ENCODE results near the gene CFAP65.

CFAP65 gene

DNA sequence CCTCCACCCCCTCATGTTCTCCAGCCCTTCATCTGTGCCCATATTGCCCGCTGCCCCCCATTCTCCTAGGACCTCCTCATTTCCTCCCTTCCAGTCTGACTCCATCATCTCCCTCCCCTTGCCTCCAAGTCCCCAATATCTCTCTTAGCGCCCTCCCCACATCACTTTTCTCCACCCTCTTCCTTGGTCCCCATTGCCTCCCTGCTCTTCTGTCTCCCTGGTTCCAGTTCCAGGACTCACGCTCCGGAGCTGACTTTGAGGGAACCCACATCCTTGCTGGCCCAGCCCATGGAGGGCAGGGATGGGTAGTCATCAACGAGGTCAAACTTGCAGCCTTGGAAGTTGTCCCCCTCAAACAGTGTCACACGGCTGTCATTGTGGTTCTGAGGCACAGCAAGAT lies 50.7 kb downstream of the CFAP65 start:
- FAIRE-seq: no peak

DNA sequence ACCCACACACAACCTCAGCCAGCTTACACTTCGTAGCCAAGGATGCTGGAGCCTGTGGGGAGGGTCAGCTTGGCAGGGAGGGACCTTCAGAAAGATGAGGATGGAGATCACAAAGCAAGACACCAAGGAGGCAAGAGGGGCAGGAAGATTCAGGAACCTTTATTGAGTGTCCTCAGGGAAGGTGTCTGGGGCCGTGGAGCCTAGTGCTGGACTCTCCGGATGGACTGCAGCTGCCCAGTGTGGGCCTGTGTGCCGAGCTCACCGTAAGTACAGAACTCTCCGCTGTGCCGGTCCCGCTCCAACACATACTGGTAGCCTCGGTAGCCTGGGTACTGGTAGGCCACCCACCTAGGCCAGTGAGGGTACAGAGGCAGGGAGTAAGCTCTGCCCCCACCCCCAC lies 51.3 kb downstream of the CFAP65 start:
- FAIRE-seq: no peak

DNA sequence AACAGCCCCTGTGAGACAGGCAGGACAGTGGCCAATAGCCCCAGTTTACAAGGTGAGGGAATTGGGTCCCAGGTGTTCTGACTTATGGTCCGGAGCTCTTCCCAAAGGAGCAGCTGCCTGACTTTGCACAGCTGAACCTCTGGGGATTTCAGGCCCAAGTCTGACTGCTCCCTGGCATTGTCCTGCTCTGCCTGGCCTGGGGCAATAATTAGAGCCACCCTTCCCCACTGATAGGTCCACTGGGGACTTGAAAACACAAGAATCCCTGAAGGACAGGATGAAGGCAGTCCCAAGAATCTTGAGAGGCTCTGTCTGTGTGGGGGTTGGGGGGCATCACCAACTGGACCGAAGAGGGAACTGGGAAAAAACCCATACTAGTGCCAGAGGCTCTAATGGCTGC lies 52.7 kb downstream of the CFAP65 start:
- FAIRE-seq: no peak

DNA sequence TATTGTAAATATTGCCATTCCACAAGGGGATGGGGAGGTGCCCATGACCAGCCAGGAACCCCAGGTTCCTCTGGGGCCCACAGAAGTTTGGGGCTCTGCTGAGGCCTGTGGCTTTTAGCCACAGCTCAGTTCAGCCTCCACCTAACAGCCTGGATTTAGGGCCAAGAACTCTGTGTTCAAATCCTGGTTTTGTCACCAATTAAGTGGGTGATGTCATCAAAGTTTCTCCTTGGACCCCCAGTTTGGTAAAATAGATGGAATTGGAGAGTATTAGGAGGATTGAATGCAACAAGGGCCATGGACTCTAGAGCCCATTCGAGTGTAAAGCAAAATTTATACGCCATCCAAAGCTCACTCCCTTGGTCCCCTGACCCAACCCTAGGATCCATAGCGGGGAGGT lies 53.2 kb downstream of the CFAP65 start:
- no peak for FAIRE-seq

DNA sequence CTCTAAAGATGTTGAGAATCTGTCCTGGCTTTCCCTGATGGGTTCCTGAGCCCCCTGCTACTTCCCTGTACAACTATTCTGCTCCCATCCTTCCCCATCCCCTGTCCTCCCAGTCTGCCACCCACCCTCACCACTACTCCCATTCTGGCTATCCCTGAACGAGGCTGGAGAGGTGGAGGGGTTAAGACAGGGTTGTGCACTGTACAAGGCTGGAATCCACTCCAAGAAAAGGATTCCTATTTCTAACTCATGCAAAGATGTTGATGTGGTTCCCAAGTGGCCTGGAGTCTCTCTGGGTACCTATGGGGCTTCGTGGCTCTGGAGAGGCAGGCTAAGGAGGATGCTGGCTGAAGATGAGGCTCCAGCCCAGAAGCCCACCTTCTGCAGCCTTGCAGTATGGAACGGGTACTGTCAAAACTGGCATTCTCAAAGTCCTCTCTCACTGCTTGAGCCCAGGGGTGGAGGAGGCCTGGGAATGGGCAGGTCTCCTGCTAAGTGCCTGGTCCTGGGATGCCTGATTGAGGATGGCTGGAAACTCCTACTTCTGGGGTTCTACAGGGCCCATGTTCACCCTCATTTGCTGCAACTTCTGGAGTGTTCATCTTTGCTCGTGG lies 55.1 kb downstream of the CFAP65 start:
- FAIRE-seq: no peak

DNA sequence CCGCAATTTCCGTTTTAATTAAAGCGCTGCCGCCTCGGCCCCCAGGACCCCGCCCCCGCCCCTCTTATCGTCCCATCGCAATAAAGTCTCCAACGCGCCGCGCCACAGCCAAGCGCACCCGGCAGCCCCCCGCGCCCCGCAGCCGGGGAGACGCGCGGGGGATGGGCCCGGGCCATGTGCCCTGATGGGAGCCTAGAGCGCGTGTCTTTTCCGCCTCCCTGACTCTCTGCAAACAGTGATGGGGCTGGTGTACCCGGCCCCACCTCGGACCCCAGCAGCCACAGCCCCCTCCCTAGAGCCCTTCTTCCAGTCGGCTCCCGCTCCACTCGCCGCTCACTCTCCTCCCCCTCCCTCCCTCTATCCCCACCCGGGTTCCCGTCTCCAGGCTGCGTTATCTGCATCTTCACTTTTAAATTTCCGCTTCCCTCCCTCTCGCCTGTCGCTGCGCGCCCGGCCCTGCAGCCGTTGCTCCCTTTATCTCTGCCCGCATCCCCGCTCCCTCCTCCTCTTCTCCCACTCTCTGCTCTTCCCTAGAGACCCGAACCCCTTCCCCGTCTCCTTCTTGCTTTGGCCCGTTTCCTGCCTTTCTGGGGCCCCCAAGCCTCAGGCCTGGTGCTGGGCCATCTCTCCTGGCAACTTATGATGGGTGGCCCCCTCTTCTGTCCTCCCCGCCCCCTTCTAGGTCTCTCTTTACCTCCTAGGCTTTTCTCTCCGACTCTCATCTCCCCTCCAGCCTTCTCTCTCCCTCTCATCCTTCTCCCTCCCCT lies 55.8 kb downstream of the CFAP65 start:
- FAIRE-seq: no peak

DNA sequence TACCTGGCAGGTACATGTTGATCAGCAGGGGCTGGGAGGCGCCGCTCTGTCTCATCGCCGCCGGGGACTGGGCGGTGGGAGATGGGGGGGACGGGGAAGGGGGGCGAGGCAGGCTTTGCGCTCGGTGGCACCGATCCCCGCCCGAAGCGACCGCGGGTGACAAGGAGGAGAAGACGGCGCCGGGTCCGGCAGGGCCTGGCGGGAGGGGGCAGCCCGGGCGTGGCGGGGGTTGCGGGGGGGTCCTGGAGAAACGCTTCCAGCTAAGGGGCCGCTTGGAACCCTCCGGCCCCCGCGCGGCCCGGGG lies 56.3 kb downstream of the CFAP65 start, which contains the start of gene FEV:
Gene FEV (minus strand): TSS at position 164 of the 304 bp plus-strand sequence. CDS start 109 bp downstream, at position 55.
- no peak for FAIRE-seq

DNA sequence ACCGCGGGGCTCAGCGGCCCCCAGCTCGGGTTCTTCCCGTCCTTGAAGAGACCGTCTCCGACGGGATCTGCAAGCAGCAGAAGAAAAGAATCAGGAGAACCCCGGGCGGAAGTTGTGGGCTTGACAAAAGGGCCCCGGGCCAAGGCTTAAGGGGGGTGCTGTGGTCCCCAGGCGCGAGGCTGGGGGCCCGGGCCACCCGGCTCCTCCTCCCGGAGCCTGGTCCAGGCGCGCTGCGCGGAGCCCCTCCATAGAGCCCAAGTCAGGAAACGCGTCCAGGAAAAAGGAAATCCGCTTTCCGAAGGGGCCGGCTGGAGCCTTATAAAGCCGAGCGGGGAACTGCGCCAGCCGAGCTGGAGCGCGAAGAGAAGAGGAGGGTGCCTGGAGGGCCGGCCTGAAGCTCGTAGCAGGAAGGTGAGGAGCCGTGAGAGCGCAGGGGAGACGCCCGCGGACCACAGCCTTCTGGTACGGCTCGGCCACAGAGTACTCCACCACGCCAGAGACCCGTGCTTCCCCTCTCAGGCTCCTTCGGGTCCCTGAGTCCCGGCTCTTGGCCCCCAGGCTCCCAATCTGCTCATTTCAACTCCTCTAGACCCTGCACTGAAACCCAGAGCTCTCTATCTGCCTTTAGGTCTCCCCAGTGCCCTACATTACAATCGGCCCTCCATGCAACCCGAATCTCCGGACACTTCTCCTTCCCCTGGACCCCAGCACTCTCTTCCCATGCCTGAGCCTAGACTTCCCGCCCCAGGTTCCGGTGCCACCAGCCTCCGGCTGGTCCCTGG lies 56.9 kb downstream of the CFAP65 start:
- no peak for FAIRE-seq

DNA sequence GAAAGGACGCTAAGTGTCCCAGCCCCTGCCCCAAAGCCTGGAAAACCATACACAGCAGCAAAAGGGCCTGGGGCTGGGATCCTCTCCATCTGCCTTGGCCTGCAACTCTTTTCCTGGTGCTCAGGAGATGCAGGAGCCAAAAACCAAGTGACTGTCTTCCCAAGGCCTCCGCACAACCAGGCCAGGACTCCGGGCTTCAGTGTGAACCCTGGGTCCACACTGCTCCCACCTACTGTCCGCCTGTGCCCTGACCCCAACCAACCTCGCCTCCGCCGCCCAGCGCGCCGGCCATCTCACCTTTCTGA lies 57.4 kb downstream of the CFAP65 start:
- no peak for FAIRE-seq

DNA sequence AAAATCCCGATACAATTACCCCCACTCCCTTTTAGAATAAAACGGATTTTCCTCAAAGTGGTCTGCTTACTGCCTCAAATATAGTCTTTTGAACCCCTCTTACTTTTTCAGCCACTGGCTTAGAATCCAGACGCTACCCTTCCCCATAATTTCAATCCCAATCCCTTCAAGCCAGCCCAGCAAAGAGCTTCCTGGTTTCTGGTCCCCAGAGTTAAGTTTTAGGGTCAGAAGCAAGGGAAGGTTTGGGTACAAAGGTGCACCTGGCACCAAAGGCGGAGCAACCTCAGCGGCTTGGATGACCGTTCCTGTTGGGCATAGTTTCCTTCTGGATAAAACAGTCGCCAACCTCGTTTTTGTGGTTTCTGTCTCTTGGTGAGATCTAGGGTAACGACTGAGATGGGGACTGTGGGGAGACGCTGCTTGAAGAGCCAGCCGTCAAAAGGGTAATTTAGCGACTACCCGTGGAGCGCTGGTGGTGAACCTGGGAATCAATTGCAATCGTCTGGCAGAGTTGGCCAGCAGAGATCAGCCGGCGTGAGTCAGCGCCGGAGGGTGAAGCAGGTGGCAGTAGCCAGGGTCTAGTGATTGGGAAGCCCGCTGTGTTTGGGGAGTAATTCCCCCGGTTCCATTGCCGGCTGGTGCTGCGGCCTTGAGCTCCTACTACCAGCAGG lies 57.9 kb downstream of the CFAP65 start:
- no peak for FAIRE-seq

DNA sequence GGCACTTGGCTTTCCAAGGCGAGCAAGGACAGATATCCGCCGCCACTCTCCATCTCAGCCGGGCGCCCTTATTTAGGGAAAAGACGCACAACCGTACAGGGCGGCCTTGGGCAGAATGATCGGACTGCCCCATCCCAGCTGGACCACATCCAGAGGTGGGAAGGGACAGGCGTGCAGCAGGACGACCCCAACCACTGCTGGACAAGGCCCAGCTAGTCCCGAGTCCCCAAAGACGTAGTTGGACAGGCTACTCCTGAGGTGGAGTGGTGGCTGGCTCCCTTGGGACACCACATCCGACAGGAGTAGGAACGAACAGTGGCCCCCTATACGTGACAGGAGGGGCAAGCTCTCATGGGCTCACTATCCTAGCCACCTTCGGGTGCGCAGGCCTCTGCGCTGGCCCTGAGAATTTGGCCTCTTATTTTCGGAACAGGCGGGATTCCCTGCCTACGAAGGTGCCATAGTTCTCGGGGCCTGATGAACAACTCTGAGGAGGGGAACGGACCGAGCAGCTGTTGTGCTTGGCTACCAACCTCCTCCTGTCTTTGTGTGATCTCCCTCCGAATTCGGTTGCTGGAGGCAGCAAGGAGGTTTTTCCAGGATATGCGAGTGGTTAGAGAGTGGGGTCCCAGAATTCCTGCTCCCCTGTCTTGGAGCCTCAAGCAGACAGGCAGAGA lies 58.6 kb downstream of the CFAP65 start:
- no peak for FAIRE-seq

DNA sequence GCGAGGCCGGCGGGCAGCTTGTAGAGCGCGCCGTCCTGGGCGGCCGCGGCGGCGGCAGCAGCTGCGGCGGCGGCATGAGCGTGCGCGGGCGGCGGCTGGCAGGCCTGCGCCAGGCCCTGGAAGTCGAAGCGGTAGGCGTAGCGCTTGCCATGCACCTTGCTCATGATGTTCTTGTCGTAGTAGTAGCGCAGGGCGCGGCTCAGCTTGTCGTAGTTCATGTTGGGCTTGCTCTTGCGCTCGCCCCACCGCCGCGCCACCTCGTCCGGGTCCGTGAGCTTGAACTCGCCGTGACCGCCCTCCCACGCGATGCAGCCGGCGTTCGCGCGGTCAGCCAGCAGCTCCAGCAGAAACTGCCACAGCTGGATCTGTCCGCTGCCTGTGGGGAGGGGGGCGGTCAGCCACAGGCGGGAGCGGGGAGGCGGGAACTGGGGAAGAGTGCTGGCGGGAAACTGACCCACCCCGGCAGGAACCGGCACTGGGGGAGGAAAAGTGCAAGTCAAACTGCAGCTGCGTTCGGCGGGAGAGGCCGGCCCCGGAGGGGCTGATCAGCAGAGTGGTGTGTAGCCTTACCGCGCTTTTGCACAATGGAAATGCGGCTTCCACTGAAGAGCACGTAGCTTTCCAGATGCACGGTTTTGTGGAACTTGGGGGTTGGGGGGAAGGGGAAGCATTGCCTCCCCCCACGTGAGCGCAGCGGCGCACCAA lies 59.3 kb downstream of the CFAP65 start:
- FAIRE-seq: no peak

DNA sequence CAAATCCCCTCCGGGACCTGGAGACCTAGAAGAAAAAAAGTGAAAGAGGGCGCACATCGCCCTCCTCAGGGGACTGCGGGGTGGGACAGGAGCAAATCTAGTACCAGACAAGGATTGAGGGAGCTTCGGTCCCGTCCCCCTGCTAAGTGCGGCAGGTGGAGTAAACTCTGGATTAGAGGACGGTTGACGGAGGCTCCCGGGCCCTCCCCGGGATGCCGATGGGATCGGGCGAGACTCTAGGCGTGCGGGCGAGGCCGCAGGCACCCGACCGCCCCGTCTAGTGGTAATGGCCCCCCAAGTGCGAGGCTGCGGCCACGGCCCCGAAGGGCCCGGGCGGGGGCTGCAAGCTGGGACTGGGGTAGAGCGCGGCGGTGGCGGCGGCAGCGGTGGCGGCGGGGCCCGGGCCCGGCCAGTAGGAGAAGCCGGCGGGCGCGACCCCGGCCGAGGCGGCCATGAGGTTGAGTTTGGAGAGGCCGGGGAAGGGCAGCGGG lies 59.9 kb downstream of the CFAP65 start:
- no peak for FAIRE-seq

DNA sequence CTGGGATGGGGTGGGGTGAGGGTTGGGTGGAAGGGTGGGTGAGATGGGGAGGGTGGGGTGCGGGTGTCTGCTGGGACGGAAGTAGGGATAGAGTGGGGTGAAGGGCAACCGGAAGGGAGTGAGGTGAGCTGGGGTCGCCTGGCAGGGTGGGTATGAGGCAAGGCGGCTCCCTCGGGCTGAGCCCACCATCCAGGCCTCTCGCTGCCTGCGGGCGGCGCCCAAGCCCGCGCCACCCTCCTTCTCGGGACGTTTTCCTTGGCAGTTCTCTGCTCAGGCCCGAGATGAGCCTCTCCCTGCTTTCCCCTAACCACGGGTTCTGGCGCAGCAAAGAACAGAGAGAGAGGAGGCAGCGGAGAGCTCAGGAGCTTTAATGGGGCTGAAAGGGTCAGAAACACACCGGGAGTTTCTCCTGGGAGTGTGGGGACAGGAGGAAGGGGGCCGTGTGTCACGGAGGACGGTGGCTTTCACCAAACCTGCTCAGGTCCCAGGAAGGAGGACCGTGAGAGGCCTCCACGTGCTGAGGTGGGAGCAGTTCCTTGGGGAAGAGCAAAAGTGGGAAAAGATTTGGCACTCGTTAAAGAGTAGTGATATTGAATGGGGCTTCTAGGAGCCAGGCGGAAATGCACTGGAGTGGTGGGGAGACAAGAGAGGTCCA lies 60.5 kb downstream of the CFAP65 start:
- FAIRE-seq: no peak

DNA sequence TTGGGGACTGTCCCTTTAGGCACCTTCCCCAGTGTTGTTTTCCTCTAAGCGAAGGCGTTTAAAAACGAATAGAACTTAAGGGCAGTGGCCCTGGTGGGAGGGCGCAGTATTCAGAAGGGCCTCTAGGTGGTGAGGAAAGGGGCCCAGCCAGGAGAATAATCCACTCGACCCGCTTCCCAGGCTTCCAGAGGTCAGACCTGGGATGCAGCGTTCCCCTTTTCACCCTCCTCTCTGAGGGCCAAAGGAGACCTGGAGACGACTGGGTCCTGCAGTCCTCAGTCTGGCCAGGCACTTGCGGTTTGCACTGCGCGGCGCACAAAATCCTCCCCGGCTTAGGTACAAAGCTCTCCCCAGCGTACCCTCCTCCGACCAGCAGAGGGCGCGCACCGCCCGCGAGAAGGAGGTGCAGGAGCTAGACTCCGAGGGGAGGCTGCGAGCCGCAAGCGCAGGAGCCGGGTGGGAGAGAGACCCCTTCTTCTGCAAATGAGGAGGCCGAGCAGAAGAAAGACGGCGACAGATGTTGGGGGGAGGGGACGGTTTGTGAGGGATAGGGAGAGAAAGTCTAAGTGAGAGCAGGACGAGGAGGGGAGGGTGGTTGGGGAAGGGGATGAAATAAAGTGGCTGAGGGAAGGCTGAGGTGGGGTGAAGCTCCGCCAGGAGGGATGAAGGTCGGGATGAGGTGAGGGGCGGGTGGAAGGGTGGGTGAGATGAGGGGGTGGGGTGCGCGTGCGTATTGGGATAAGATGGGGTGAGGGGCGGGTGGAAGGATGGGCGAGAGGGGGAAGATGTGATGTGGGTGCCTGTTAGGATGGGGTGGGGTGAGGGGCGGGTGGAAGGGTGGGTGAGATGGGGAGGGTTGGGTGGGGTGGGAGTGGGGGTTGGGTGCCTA lies 61.2 kb downstream of the CFAP65 start:
- no peak for FAIRE-seq

DNA sequence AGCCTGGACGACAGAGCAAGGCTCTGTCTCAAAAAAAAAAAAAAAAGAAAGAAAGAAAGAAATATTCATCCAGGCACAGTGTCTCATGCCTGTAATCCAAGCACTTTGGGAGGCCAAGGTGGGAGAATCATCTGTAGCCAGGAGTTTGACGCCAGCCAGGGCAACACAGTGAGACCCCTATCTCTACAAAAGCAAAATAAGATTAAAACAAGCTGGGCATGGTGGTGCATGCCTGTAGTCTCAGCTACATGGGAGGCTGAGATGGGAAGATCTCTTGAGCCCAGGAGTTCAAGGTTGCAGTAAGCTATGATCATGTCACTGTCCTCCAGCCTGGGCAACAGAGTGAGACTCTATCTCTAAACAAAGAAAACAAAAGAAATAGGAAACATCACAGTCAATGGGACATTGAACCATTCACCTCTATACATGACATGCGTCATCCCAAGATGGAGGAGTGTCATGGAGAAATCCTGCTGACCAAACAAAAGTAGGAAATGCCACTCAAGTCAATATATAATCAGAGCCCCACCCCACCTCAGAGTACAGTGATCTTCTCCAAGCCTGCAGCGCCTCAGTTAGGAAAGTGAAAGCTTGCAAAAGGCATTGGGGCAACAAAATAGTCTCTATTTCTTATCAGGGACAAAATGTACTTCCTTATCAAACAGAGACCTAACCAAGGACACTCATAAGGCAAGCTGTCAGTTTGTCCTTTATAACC lies 66.1 kb downstream of the CFAP65 start:
- FAIRE-seq: no peak

DNA sequence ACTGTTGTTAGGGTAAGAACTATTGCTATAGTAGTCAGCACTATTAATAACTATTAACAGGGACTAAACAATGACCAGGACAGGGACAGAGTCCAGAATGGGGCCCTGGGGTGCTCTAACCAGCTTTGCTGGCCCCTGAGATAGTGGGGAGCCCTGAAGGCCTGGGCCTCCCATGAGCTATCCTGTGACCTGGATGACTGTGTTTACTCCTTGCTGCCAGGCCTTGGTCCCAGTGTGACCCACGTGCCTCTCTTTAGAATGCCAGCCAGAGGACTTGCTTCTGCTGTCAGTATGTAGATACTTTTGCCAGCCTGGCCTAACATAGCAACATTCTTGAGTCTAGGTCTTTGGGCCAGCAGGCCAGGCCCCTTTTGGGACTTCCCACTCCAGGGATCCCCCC lies 70.4 kb downstream of the CFAP65 start:
- no peak for FAIRE-seq

DNA sequence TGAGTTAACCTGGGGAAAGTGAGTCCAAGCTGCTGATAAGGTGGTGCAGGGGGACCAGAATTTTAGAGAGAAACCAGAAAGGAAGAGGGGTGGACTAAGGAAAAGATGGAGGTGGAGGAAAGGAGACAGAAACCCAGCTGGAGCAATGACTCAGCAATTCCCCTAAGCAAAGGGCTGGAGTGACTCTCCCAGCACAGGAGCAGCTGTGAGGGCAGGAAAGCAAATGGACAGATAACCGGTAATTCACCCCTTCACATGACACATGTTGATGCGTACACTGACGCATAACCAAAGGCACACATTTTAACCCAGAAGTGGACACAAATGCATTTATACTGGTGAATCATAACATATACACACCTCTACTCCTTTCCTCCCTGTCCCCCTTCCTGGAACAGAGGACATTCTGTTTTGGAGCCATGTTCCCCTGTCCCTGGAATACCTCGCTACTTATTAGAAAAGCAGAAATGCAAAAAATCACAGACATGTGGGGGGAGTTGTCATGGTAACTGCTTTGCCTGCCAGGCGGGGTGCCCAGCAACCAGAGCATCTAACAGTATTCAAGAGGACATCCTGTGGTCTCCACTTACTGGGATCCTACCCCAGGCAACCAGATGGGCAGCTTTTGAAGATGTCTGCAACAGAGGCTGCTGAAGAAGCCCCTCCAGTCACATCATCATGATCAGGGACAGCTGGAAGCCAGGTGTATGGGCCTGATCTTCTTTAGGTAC lies 77.1 kb downstream of the CFAP65 start:
- no peak for FAIRE-seq

DNA sequence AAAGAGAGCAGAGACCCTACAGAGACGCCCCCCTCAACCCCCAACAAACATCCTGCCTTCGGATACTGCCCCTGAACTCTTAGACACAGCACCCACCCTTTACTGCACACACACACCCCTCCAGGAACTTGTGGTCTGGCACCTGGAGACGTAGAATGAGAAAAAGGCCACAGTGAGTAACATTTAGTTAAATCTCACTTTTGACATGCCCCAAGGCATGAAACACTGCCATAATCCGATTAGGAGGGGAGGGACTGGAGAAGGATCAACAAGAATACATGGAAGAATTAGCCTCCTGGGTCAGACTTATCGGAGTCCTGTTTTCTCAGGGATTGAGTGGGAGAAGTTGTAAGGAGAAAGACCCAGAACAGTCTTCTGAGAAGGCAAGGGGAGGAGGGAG lies 77.7 kb downstream of the CFAP65 start:
- no peak for FAIRE-seq

Data from endometrium (tissue), 2 donors.